ENCODE measurements around the gene NCAM2.
"Not testable (repeated sequence)": the region's sequence is repeated elsewhere in the genome, so short reads cannot be mapped to it uniquely, and the experiment has no call there.

NCAM2 gene

DNA sequence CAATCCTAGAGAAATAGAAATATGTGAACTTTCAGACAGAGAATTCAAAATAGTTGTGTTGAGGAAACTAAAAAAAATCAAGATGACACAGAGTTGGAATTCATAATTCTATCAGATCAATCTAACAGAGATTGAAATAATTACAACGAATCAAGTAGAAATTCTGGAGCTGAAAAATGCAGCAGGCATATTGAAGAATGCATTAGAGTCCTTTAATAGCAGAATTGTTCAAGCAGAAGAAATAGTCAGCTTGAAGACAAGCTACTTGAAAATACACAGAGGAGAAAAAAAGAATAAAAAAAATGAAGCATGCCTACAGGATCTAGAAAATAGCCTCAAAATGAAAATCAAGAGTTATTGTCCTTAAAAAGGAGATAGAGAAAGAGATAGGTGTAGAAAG, 347.1 kb downstream of the NCAM2 start:
- no peak for DNase-seq

DNA sequence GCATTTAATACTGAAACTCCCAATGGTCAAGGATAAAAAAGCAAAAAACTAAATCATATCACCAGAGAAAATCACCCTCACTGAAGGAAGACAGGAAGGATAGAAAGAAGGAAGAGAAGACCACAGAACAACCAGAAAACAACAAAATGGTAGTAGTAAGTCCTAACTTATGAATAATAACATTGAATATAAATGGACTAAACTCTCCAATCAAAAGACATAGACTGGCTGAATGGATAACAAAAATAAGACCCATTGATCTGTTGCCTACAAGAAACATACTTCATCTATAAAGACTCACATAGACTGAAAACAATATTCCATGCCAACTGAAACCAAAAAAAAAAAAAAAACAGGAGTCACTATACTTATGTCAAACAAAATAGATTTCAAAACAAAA, 347.7 kb downstream of the NCAM2 start:
- no peak for DNase-seq

DNA sequence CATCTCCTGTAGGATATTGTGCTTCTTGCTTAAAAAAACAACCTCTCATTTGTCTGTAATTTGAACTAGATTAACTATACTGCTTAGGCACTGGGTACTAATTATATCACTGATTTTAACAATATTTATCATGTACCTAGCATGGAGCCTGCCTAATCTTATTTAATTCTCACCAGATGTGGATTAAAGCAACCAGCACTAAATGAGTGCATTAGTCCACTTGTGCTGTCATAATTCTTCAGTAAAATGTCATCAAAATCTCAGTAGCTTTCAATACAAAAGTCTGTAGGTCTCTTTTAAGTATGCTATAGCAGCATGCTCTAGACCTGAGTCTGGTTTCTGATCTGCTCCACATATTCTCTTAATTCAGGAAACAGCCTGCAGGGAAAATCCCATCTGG, 368.1 kb downstream of the NCAM2 start:
- DNase-seq: no peak

DNA sequence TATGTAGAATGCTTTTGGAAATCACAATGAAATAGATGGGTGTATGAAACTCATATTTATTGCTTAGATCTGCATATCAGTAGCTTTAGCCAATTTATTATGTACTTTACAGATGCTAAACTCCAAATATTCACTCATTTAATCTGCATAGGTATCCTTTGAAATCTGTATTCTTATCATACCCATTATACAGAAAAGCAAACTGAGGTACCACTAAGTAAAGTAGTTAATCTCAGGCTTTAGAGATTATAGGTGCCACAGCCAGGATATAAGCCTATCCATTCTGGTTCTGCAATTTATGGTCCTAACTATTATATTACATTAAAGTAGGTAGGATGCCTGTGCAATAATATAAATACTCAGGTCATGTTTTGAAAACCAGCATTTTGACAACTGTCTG, 369.4 kb downstream of the NCAM2 start:
- DNase-seq: no peak

DNA sequence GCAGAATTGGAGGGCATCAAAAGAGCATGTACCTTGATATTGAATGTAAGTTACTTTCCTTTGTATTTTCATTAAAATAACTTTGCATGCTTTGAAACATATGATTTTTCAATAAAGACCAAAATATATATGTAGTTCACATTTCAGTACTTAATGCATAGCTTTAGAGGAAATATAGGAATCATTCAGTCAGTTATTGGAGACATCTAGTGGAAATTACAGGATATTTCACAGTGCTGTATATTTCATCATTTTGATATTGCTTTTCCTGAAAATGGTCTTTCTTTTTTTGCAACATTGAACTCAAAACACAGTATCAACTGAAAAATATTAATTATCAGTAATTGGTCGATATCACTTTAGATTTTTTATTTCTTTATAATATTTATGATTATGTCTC, 375.8 kb downstream of the NCAM2 start:
- no peak for DNase-seq

DNA sequence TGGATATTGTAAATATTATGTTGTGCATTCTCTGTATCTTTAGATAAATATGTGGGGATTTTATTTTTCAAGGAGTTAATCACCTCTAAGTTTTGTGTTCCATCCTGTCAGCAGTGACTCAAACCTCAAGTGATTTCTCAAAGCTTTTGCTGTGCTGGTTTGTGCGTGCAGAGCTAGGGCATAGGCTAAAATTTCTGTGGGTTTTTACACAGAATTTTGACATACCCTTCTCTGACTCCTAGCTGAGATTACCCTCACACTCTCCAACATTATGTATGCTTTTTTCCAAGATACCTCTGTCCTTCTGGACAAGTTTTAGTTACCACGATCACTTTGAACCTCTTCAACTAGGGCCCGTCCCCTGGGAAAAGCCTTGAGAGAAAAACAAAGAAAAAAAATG, 384.9 kb downstream of the NCAM2 start:
- no peak for DNase-seq

DNA sequence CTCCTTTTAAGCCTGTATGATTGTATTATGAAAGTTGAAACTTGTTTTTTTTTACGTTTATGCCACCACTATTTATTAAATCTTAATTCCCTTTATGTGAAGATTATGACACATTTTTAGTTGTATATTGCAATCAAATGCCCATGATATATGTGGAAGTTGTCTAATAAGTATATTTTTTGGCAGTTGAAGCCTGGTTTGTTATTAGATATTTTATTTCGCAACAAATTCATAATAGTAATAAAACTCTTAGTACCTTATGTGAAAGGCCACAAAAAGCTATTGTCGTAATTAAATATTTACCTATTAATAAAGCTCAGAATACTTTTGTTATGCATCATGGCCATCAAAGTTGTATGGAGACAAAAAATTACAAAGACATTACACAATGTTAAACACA, 386.8 kb downstream of the NCAM2 start:
- DNase-seq: no peak

DNA sequence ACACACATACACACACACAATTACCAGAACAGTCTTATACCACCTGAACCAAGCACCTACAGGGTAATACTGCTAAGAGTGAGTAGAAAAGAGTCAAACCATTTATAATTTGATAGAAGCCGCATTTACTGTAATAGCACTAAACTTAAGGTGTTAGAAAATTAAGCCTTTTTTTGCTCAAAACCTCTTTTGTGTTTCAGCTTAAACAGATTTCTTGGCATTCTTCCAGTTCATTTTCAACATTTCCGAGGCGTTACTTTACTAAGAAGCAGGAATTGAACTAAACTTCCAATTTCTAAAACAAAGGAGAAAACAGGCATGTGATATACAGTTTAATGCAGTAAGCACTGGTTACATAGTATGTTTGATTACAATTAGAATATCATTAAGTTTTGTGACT, 387.2 kb downstream of the NCAM2 start:
- DNase-seq: no peak

DNA sequence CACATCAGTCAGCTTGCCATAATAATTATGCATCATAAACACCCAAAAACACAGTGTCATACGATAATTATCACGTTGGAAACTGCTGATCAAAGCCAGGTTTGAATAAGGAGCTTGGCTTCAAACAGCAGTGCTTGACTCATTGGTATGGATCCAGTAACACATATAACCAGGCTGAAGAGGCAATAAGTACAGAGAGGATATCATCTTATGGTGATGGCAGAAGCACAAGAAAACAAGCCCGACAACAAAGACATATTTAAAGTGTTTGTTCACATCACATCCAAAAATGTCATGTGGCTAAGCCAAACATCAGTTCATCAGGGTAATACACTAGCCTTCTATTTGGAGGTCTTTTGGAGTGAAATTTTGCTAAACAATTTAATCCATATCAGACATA, 389.7 kb downstream of the NCAM2 start:
- no peak for DNase-seq

DNA sequence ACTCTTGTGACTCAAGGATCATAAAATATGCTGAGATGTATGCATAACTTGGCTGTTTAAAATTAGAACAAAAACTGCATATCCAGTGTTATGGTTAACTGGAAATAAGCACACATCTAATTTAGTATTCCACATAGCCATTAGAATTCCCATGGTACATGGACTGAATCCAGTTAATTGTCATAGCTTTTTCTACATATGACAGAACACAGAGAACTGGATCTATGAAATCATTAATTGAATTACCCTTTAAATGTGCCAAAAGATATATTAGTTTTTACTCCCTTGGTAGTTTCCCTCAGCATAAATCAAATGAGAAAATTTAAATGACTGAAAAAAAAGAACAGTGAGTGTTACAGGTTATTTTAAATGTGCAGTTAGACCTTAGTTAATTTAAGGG, 395.9 kb downstream of the NCAM2 start:
- no peak for DNase-seq

DNA sequence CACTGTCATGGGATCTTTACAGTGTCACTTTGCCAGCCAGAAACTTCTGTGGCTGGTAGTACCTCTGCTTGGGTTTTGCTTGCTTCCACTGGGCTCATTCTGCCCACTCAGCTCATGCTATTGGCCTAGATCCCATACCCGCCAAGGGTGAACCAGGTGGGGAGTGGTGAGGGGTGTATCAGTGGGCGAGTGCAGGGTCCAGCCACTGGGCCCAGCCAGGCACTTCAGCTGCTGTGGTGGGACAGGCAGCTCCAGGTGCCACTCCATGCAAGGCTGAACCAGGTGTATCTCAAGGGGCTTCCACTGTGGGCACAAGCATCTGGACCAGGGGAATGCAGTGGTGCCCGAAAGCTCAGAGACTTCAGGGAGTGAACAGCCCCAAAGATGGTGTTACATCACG, 398.2 kb downstream of the NCAM2 start:
- DNase-seq: no peak

DNA sequence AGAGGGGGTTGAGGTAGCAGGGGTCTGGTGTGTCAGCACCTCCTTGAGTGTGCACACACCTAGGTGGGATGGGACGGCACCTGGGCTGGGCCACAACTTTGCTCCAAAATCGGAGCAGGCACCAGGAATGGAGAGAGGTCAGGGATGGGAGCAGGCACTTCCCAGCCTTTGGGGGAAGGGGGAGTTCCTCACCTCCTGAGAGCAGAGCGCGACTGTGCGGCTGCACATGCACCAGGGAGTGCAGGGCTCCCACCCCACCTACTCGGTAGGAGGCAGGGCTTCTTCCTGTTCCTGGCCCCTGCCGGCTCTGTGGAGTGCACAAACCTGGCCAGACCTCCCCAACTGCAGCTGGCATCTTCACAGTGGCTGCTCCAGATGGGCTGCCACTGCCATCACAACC, 399.3 kb downstream of the NCAM2 start:
- DNase-seq: no peak

DNA sequence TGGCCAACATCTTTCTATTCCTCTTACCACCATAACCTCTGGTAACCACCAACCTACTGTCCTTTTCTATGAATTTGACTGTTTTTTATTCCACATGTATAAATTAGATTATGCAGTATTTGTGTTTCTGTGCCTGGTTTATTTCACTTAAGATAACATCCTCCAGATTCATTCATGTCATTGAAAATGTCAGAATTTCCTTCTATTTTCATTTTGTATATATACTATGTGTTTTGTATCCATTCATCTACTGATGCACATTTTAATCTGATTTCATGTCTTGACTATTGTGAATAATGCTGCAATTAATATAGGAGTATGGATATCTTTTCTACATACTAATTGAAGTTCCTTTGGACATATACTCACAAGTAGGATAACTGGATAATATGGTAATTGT, 403.2 kb downstream of the NCAM2 start:
- DNase-seq: no peak

DNA sequence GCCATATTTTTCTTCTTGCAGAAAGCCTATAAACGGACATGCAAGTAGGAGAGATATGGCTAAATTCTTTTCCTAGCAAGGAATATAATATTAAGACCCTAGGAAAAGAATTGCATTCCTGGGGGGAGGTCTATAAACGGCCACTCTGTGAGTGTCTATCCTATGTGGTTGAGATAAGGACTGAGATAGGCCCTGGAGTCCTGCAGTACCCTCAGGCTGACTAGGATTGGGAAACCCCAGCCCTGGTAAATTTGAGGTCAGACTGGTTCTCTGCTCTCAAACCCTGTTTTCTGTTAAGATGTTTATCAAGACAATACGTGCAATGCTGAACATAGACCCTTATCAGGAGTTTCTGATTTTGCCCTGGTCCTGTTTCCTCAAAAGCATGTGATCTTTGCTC, 404.0 kb downstream of the NCAM2 start:
- not testable (repeated sequence) for DNase-seq

DNA sequence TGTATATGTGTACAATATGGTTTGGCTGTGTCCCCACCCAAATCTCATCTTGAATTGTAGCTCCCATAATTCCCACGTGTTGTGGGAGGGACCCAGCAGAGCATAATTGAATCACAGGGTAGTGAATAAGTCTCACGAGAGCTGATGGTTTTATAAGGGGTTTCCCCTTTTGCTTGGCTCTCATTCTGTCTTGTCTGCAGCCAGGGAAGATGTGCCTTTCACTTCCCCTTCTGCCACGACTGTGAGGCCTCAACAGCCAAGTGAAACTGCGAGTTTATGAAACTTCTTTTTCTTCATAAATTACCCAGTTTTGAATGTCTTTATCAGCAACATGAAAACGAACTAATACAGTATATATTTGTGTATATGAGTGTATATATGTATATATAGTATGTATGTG, 406.1 kb downstream of the NCAM2 start:
- not testable (repeated sequence) for DNase-seq

DNA sequence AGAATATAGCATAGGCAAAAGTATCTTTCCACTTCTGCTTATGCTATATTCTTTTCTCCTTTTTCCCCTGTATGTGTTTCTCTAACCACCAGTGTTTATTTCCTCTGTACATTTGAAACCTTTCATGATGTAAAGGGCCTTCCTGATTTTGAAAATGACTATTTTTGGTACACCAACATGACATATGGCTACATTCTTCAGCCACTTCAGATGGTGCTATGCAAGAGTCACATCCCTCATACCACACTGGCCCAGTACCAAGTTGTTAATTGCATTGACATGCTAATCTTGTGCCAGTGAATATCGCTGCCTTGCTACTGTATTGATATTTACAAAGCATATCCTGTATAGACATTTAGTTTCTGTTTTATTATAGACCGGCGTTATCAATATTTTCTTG, 408.7 kb downstream of the NCAM2 start:
- no peak for DNase-seq

DNA sequence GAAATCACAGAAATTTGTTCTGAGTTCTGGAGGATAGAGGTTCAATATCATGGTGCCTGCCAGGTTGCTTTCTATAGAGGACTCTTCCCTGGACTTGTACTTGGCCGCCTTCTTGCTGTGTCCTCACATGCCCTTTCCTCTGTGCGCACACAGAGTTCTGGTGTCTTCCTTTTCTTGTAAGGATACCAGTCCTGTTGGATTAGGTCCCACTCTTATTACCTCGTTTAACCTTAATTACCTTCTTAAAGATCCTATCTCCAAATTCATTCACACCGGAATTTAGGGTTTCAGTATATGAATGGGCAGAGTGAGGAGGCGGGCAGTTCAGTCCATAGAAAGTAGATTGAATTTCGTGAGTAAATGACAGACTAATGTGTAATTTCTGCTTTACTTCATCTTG, 413.9 kb downstream of the NCAM2 start:
- DNase-seq: no peak

DNA sequence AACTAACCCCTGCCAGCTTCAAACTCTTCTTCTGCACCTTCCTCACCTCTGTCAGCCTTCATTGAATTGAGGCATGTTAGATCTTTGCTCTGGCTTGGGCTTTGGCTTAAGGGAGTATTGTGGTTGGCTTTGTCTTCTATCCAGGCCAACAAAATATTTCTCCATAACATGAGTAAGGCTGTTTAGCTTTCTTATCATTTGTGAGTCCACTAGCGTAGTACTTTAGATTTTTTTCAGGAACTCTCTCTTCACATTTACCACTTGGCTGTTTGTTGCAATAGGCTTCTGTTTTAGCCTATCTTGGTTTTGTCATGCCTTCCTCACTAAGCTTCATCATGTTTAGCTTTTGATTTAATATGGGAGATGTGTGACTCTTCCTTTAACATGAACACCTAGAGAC, 417.5 kb downstream of the NCAM2 start:
- no peak for DNase-seq

DNA sequence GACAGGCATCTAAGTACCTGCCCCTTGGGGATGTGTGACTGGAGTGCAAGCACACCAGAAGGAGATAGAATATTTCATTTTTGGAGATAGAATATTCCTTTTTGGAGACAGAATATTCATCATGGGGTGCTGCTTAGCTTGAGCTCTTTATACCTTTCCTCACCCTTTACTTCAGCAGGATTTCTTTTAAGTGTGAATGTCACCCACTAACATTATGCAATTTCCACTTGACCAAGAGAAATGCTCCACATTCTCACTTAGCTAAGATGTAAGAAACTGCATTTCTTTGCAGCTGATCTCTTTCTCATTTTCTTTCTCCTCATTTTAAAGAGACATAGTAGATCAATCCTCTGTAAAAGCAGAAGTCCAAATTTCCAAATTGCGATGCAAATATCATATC, 436.7 kb downstream of the NCAM2 start:
- no peak for DNase-seq

DNA sequence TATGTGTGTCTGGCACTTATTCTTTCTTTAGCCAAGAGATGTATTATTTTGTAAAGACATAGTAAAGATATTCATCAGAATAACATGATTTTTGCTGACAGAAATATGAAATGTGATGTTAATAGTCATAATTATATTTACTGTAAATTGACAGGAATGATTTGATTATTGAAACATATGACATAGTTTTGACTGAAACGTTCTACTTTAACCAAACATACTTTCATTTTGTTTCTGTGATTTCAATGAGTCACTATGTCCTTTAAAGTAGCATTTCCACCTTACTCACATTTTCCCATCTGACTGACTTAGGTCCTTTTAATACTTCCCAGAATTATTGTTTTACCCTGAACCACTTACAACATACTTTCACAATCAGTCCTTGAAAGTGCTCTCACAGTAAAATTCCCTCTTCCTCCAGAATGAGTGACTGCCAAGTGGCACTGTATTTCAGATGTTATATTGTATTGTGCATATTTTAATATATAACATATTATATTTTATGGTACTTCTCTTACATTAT, 437.9 kb downstream of the NCAM2 start:
- DNase-seq: no peak

DNA sequence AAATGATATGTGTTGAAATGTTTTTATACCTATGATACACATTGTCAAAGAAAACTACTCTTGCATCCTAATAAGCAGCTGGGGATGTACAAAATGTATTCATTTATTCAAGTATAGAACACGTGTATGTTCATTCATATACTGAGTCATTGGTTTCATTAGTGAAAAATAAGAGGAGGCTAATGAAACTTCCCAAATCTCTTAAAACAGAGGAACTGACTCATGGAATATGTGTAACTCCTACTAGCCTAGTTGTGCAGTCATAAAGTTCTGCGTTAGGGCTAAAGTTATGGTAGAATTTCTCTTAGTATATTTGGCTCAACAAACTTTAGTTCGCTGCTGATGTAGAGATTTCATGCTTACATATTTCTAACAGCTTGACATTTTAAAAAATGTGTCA, 441.6 kb downstream of the NCAM2 start:
- no peak for DNase-seq

DNA sequence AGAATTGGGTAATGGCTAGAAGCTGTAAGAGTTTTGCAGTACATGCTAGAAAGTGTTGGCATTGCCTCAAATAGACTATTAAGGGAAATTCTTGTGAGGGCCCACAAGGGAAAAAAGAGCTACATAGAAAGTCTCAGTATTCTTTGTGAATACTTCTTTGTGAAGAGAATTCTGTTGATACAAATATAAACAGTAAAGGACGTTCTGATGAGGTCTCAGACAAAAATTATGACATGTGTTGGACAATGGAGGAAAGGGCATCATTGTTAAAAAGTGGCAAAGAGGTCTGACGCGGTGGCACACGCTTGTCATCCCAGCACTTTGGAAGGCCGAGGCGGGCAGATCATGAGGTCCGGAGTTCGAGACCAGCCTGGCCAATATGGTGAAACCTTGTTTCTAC, 458.9 kb downstream of the NCAM2 start:
- no peak for DNase-seq

DNA sequence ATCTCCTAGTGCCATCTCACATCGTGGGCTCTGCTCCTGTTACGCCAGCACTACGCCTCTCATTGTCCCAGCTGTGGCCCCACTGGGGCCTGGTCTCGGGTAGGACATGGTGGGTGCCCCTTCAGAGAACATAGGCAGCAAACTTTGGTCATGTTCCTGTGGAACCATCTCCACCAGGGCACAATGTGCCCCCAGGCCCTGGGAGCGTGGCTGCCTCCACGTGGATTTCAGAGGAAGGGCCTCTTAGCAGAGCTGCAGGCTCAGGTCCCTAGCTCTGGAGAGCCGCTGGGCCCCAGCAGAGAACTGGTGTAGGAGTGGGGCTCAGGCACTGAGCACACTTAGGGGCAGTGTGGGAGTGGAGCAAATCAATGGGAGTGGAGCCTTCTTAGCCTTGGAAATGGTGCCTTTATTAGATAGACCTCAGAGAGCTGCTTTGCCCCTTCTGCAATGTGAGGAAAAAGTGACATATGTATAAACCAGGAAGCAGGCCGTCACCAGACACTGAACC, 460.0 kb downstream of the NCAM2 start:
- no peak for DNase-seq

DNA sequence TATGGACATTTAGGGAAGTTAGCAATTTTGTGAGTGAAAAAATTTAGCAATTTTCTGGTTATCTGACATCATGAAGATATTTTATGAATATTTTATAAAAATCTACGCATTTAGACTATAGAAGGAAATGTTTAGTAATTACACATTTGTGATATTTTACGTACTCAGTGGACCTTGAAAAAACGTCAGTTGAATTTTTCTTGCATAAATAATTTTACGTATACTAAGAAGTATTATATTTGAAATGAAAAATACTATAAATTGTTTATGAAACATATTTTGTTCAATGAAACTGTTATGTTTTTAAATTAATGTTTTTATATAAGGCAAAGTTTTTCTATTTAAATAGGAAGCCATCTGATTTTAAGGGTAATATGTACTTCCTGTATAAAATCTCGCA, 462.8 kb downstream of the NCAM2 start:
- DNase-seq: no peak

DNA sequence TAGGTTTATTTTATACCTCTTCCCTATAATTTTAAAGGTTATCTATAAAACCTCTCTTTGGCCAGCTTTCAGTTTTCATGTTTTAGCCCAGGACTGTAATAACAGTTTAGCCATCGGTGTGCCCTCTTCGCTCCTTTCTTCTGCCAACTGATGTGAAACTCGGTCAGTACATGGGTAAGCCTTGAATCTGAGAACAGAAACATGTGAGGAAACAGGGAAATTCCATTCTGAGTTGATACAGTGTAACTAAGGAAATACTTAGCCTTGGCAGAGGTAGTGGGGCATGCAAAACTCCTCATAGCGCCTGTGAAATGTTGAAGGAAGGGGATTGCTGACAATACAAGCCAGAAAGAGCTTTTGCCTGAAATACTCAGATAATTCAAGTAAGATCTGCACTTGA, 465.2 kb downstream of the NCAM2 start:
- DNase-seq: no peak

DNA sequence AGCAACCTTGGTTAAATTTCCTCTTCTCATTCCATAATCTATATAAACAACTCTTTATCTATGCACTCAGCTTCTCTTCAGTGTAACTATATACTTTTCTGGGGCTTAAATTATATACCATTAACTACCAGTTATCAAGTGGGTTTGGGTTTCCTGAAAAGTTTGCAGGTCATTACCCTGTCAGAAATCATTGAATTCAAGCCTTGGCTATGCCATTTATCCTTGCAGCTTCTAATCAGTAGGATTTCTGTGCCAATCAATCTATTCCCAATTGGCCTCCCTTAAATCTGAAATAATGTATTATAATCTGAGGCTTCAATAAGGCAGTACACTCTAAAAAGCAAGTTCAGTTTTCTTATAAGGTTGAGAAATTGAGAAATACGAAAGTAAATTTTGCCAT, 466.5 kb downstream of the NCAM2 start:
- no peak for DNase-seq
